Endometrium (tissue), 2 donors: Measurements from ENCODE around the gene KLRF2.

ENCODE experiments used
- FAIRE-seq: peaks from 2 replicates; lab custom pipeline; 2012; peaks lifted over from hg19 to GRCh38; lab: Jason Lieb, UNC
- donor health status: control.
- donor health status: control.

KLRF2 gene

GRCh38 chr12:9888665-9889273 is 7.5 kb downstream of the KLRF2 start:
- no peak for FAIRE-seq

GRCh38 chr12:9895215-9895971 is 14.1 kb downstream of the KLRF2 start:
- no peak for FAIRE-seq

- FAIRE-seq: no peak
Observed at GRCh38 chr12:9897535-9897934, 16.2 kb downstream of the KLRF2 start.

GRCh38 chr12:9899209-9899608 is 17.9 kb downstream of the KLRF2 start:
- FAIRE-seq: no peak

- no peak for FAIRE-seq
Observed at GRCh38 chr12:9900930-9901329, 19.6 kb downstream of the KLRF2 start.

GRCh38 chr12:9902539-9903228 is 21.4 kb downstream of the KLRF2 start:
- no peak for FAIRE-seq

GRCh38 chr12:9906873-9907272 is 25.6 kb downstream of the KLRF2 start:
- FAIRE-seq: no peak

GRCh38 chr12:9907769-9908168 is 26.5 kb downstream of the KLRF2 start:
- no peak for FAIRE-seq

- FAIRE-seq: no peak
Observed at GRCh38 chr12:9908350-9908749, 27.1 kb downstream of the KLRF2 start.

GRCh38 chr12:9909724-9910123 is 28.4 kb downstream of the KLRF2 start:
- FAIRE-seq: no peak

GRCh38 chr12:9910716-9911421 is 29.6 kb downstream of the KLRF2 start:
- FAIRE-seq: no peak

GRCh38 chr12:9911708-9912107 is 30.4 kb downstream of the KLRF2 start:
- no peak for FAIRE-seq

GRCh38 chr12:9919443-9919842 is 38.2 kb downstream of the KLRF2 start:
- no peak for FAIRE-seq

GRCh38 chr12:9920451-9920850 is 39.2 kb downstream of the KLRF2 start:
- no peak for FAIRE-seq

- no peak for FAIRE-seq
Observed at GRCh38 chr12:9922429-9922828, 41.1 kb downstream of the KLRF2 start.

GRCh38 chr12:9925705-9926393 is 44.6 kb downstream of the KLRF2 start:
- FAIRE-seq: peak; percentile 82

- no peak for FAIRE-seq
Observed at GRCh38 chr12:9926876-9927275, 45.6 kb downstream of the KLRF2 start.

- FAIRE-seq: no peak
Observed at GRCh38 chr12:9928607-9929006, 47.3 kb downstream of the KLRF2 start.

GRCh38 chr12:9931245-9931644 is 50.0 kb downstream of the KLRF2 start:
- FAIRE-seq: peak; percentile 67

GRCh38 chr12:9932270-9932669 is 51.0 kb downstream of the KLRF2 start, which contains the start of gene CLEC2A:
Gene CLEC2A (minus strand): TSS chr12:9932370. CDS start chr12:9932329, 41 bp downstream.
- no peak for FAIRE-seq

GRCh38 chr12:9933958-9934357 is 52.7 kb downstream of the KLRF2 start:
- no peak for FAIRE-seq

- no peak for FAIRE-seq
Observed at GRCh38 chr12:9935026-9935425, 53.7 kb downstream of the KLRF2 start.
